NCI-H187 treated with DMSO at 0.1 percent for 48 hours (cell line): ENCODE data around the gene HAGH.

Source experiments
- DNase-seq: peaks from one replicate; lab custom pipeline; 2025; lab: John Stamatoyannopoulos, UW

Gene HAGH

GRCh38 chr16:1786242-1787055 is 40.2 kb downstream of the HAGH start:
- no peak for DNase-seq

- no peak for DNase-seq
Observed at GRCh38 chr16:1785846-1786170, 40.8 kb downstream of the HAGH start.

GRCh38 chr16:1784977-1785845 is 41.4 kb downstream of the HAGH start:
- no peak for DNase-seq

GRCh38 chr16:1782408-1783264 is 44.0 kb downstream of the HAGH start, which contains the start of the genes NUBP2 and SPSB3:
Gene NUBP2 (plus strand): TSS chr16:1782960. CDS start chr16:1783021, 61 bp downstream.
Gene SPSB3 (minus strand): TSS chr16:1782571. CDS start chr16:1781483, 1,088 bp downstream.
- peak; percentile 100 for DNase-seq

GRCh38 chr16:1781758-1782407 is 44.7 kb downstream of the HAGH start:
- no peak for DNase-seq

GRCh38 chr16:1781254-1781653 is 45.4 kb downstream of the HAGH start:
- no peak for DNase-seq

DNA sequence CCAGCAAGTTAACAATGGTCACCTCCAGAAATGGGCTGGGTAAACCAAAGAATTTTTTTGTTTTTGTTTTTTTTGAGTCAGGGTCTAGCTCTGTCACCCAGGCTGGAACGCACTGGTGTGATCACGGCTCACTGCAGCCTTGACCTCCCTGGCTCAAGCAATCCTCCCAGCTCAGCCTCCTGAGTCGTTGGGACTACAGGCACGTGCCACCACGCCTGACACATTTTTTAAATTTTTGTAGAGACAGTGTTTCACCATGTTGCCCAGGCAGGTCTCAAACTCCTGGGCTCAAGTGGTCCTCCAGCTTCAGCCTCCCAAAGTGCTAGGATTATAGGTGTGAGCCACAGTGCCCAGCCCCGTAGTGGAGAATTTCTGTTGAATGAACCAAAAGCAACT is 46.0 kb downstream of the HAGH start:
- no peak for DNase-seq

DNA sequence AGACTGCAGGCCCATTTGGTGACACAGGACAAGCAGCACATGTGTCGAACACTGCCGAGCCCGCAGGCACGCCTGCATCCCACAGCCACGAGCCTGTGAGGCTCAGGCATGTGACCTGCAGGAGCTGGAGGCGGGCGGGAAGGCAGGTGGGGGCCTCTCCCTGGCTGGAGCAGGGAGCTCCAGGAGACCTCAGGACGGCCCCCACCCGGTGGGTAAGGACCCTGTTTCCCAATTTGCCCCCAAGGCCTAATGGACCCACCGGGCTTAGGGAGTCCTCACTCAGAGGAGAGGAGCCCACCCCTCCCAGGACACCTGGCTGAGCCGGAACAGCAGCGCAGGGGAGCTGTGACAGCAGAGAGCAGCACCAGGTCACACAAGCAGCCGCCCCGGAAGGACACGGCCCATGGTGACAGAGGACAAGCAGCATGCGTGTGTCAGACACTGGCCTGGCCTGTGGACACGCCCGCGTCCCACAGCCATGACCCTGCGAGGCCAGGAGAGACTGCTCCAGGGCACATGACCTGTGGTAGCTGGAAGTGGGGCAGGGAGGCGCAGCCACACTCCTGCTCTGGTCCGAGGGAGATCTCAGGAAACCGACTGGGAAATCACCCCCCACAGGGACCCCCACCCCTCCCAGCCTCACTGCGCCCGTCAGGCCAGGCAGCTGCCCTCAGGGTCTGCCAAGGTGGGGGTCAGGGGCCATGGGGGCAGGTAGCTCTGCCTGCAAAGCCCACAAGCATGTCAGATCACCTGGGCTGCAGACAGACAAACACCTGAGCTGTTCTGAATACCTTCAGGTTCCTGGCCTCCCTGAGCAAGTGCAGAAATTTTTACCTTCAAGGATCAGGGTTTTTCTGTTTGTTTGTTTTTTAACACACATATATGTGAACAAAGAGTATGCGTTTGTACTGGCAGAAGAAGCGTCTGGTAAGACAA is 46.6 kb downstream of the HAGH start:
- no peak for DNase-seq

- no peak for DNase-seq
Observed at GRCh38 chr16:1779234-1779701, 47.4 kb downstream of the HAGH start.

- no peak for DNase-seq
Observed at GRCh38 chr16:1778200-1779179, 48.1 kb downstream of the HAGH start.

DNA sequence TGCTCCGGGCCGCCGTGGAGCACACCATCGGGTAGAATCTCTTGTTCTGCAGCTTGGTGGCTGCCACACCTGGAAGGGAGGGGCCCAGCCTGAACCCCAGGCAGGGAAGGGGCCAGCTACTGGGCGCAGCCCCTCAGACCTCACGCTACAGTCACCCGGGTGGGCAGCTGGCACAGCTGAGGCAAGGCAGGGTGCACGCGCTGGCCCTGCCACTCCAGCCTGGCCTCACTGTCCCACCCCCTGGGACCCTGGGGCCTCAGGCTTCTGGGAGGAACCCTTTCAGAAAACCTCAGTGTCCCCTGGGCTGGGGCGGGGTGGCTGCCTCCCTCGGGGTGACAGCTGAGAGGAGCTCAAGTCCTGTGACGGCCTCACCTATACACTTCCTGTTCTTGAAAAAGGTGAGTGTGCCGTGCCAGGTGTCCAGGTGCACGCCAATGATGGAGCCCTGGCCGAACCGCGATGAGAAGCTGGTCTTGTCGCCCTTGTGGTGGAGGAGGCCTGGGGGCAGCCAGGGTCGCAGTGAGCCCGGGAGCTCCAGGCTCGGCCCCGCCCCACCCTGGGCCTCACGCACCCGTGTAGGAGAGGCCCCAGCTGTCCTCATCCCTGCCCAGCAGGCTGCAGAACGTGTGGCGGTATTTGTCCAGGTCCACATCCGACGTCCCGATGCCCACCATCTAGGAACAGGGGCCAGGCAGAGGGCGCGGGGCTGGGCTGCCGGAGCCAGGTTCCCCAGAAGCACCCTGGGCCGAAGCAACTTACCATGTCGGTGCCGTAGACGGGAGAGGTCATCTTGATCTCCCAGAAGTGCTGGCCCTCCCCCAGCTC is 49.0 kb downstream of the HAGH start:
- no peak for DNase-seq

- DNase-seq: no peak
Observed at GRCh38 chr16:1776991-1777374, 49.6 kb downstream of the HAGH start.

GRCh38 chr16:1776672-1776955 is 50.0 kb downstream of the HAGH start:
- no peak for DNase-seq

- no peak for DNase-seq
Observed at GRCh38 chr16:1775846-1776671, 50.6 kb downstream of the HAGH start.

DNA sequence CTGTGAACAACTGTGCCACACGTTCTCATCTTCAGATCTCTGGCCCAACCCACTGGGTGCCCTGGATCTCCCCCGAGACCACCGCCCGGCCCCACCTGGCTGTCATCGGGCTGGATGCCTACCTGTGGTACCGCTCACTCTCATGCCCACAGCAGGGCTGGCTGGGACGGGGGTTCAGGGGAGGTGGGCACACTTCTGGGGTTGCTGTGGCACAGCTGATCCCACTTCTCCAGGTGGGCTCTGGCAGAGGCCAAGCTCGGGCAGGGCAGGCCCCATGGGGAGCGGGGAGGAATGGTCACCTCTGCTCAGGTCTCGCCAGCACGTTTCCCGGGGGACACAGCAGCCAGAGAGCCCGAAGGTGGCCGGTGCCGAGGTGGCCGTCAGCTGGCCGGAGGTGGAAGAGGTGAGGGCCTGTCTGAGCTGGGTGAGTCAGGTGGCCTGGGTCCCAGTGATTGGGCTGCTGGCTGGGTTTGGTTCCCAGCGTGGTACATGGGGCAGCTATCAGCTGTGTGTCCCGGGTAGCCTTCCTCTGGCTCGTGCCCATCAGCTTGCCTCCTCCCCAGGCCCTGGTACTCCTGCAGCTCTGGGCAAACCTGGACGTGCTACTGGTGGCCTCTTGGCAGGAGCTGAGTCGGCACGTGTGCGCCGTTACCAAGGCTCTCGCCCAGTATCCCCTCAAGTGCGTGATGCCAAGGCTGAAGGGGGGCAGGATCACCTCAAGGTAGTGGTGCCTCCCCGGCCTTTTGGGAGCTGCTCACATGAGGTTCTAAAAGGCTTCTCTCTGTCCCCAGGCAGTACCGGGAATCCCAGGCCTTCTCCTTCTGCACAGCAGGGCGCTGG is 51.4 kb downstream of the HAGH start:
- DNase-seq: no peak

DNA sequence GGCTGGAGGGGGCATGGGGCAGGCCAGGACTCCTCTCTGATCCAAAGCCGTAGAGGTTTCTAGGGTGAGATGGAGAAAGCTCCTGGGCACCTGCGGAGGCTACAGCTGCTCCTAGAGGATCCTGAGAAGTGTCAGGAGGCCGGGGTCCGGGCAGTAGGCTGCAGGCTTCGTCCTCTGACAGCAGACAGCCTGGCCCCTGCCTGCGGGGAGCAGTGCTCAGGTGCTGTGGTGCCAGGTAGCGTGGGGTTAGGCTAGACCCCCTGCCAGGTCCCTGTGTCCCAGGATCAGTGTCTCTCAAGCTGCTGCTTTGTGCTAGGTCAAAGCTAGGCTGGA is 52.2 kb downstream of the HAGH start:
- no peak for DNase-seq
